Measurements from ENCODE around the gene CSRNP3.
"Not testable (repeated sequence)": the region's sequence is repeated elsewhere in the genome, so short reads cannot be mapped to it uniquely, and the experiment has no call there.

Gene CSRNP3

GRCh38 chr2:165558832-165559231 is 89.3 kb downstream of the CSRNP3 start:
- DNase-seq, result no peak

- no peak for DNase-seq
These were observed 91.0 kb downstream of the CSRNP3 start for GRCh38 chr2:165560377-165560988.

- DNase-seq, result no peak
These were observed 92.0 kb downstream of the CSRNP3 start for GRCh38 chr2:165561516-165561915.

GRCh38 chr2:165562233-165562632 is 92.7 kb downstream of the CSRNP3 start:
- no peak for DNase-seq

- no peak for DNase-seq
These were observed 94.1 kb downstream of the CSRNP3 start for GRCh38 chr2:165563468-165564225.

GRCh38 chr2:165566008-165566407 is 96.5 kb downstream of the CSRNP3 start:
- no peak for DNase-seq

- DNase-seq, result no peak
These were observed 97.8 kb downstream of the CSRNP3 start for GRCh38 chr2:165567273-165567672.

GRCh38 chr2:165568361-165568760 is 98.9 kb downstream of the CSRNP3 start:
- no peak for DNase-seq

- DNase-seq, result no peak
These were observed 102.0 kb downstream of the CSRNP3 start for GRCh38 chr2:165571477-165571876.

- DNase-seq, result no peak
These were observed 102.7 kb downstream of the CSRNP3 start for GRCh38 chr2:165572151-165572550.

- no peak for DNase-seq
These were observed 104.3 kb downstream of the CSRNP3 start for GRCh38 chr2:165573534-165574461.

GRCh38 chr2:165575044-165575615 is 105.6 kb downstream of the CSRNP3 start:
- no peak for DNase-seq

- no peak for DNase-seq
These were observed 107.1 kb downstream of the CSRNP3 start for GRCh38 chr2:165576409-165577154.

- DNase-seq, result no peak
These were observed 112.9 kb downstream of the CSRNP3 start for GRCh38 chr2:165582409-165582808.

GRCh38 chr2:165582863-165583506 is 113.5 kb downstream of the CSRNP3 start:
- DNase-seq, result no peak

GRCh38 chr2:165584126-165584654 is 114.7 kb downstream of the CSRNP3 start:
- DNase-seq, result no peak

GRCh38 chr2:165586019-165586418 is 116.5 kb downstream of the CSRNP3 start:
- no peak for DNase-seq

GRCh38 chr2:165587335-165587938 is 117.9 kb downstream of the CSRNP3 start:
- no peak for DNase-seq

- not testable (repeated sequence) for DNase-seq
These were observed 121.5 kb downstream of the CSRNP3 start for GRCh38 chr2:165590999-165591398.

- no peak for DNase-seq
These were observed 123.6 kb downstream of the CSRNP3 start for GRCh38 chr2:165593081-165593480.
